HG02678 (cell line): ENCODE results near the gene HS2ST1.
"Not testable (repeated sequence)": the region's sequence is repeated elsewhere in the genome, so short reads cannot be mapped to it uniquely, and the experiment has no call there.

ENCODE experiments used
- ATAC-seq: cut with Tn5 transposase; IDR thresholded peaks from one replicate; pipeline ENCODE4 v1.9.1; 2021; ENCODE audit warnings: mild to moderate bottlenecking, moderate library complexity; ENCODE audit not compliant: unreplicated experiment

Gene HS2ST1

DNA sequence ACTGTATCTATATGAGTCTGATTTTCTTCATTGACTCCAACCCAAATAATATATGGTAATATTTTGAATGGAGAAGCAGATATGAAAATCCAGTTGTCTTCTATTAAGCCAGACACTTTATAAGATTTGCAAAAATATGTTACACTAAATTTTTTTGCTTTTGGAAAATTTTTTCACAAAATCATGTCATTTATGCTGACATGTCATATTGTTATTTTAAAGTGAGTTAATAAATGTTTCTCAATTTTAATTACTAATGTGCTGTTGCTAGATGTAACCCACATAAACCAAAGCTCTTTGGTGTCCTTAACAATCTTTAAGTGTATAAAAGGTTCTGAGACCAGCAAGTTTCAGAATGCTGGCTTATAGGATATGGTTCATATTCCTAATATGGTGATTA lies 142.5 kb downstream of the HS2ST1 start:
- ATAC-seq: no peak

DNA sequence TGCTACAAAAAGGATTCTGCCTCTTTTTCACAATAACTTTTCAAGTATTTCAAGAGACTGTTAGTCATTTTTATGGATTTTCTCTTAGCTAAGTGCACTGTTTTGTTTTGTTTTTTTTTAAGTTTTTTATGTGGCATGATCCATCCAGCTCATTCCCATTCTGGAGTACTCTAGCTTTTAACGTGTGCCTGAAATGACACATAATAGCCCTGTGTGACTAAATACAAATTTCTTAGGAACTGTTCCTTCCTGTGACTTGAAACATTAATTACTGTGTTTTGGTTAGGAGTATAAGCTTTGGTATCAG lies 143.9 kb downstream of the HS2ST1 start:
- no peak for ATAC-seq

DNA sequence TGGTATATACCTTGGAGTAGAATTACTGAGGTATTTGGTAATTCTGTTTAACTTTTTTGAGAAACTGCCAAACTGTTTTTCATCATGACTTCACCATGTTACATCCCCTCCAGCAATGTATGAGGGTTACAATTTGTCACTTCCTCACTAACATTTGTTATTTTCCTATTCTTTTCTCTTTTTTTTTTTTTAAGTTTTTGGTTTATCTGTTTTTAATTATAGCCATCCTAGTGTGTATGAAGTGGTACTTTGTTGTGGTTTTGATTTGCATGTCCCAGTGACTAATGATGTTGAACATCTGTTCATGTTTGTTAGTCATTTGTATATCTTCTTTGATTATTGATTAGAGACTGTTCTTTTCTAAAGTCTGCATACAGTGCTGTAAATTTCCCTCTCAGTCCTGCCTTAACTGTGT lies 147.3 kb downstream of the HS2ST1 start:
- ATAC-seq: peak; percentile 54

- ATAC-seq: no peak
These were observed 148.3 kb downstream of the HS2ST1 start for GRCh38 chr1:87062687-87063086.

- no peak for ATAC-seq
These were observed 149.9 kb downstream of the HS2ST1 start for GRCh38 chr1:87064309-87064708.

DNA sequence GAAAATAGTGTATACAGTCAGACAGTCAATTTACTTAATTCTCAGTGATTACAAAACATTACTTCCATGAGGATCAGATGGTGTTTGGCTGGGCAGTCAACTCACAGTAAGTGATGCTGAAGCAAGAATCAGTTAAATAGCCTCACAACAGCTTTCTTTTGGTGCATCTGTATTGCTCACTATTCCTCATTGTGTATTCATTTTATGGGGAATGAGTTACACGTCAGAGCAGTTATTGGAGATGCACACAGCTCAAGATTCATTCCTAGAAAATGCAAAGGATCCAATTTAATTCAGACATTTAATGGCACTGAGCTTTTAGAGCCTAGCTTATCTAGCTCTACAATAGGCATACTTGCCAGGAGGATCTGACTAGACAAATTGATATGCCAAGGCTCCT lies 150.6 kb downstream of the HS2ST1 start:
- ATAC-seq: no peak

- ATAC-seq: not testable (repeated sequence)
These were observed 152.3 kb downstream of the HS2ST1 start for GRCh38 chr1:87066708-87067107.

GRCh38 chr1:87072411-87072810 lies 158.0 kb downstream of the HS2ST1 start:
- no peak for ATAC-seq

GRCh38 chr1:87072904-87073303 lies 158.5 kb downstream of the HS2ST1 start:
- ATAC-seq: no peak

DNA sequence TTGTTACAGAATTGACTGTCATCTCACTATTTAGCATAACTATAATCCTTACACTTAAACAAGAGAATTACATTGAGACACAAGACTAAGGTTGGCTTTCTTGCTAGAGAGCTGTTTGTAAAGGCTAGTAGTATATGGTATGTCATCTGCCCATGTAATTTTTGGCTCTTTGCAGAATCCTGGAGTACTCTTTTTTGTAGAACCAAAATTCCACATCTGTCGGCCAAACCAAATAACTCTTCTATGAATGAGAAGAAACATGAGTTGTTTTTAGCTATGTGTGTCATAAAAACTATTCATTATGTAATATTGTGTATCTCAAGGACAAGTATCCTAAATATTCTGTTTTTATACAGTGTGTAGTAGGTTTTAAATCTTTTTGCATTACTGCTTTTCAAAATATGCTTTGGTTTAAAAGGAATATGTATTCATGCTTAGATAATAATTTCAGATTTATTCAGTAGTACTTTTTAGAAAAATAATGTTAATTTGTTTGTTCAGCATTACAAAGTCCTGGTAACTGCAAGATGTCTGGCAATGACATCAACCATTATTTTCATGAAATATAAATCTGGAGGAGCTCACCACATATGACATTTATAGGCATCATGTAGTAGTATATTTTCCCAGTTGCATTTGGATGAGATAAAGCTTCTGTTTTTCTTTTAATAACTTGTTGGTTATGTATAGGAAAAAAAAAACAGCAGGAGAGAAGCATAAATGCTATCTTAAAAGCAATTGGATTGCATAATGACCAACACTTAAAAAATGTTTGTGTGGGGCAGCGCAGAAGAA lies 159.8 kb downstream of the HS2ST1 start:
- no peak for ATAC-seq

DNA sequence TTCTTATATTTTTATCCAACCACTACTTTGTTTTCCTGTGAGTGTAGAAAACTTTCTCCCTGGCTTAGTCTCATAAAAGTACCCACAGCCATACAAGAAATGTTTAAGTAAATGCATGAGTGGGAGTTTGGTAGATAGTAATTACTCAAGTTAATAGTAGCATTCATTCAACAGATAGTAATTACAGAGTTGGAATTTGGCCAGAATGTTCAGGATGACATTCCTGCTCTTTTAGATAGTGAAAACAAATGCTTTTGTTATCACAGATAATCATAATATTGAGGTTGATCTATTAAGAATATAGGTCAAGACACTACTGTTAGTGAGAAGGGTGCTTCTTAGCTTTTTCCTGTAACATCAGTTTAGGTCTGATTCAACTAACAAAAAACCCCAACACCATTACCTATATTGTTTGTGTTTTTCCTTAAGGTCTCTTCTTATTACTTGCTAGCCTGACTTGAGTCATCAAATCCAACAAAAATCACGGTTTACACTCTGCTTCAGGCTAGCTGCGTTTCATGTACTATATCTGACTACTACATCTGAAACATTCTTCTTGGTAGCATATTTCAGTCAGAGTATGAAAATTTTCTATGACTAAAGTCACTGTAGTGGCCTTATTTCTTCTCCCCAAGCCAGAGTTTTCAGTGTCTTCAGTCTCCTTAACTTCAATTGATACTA lies 163.7 kb downstream of the HS2ST1 start:
- ATAC-seq: no peak

- no peak for ATAC-seq
These were observed 169.9 kb downstream of the HS2ST1 start for GRCh38 chr1:87084244-87084836.

- ATAC-seq: no peak
These were observed 171.7 kb downstream of the HS2ST1 start for GRCh38 chr1:87086120-87086519.

GRCh38 chr1:87089070-87089736 lies 174.8 kb downstream of the HS2ST1 start:
- ATAC-seq: no peak

GRCh38 chr1:87089823-87090222 lies 175.4 kb downstream of the HS2ST1 start:
- no peak for ATAC-seq

DNA sequence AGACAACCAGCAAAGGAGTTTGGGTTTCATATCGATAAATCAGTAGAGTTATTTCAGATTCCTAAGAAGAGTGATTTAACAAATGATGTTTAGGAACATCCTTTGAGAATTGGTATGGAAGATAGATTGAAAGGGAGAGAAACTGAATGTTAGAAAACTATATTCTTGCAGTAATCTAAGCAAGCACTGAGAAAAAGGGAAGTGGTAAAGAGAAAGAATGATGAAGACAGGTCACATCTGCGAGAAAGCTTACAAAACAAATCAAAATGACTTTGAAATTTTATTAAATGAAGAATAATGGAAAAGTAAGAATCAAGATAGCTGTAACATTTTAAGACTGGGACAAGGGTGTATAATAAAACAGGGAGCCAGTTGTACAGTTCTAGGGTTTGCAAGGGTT lies 177.0 kb downstream of the HS2ST1 start:
- no peak for ATAC-seq

GRCh38 chr1:87092846-87093245 lies 178.4 kb downstream of the HS2ST1 start:
- ATAC-seq: no peak

GRCh38 chr1:87093286-87093685 lies 178.9 kb downstream of the HS2ST1 start:
- no peak for ATAC-seq

- ATAC-seq: no peak
These were observed 179.8 kb downstream of the HS2ST1 start for GRCh38 chr1:87094238-87094637.

- ATAC-seq: no peak
These were observed 185.8 kb downstream of the HS2ST1 start for GRCh38 chr1:87100271-87100670.

- no peak for ATAC-seq
These were observed 188.6 kb downstream of the HS2ST1 start for GRCh38 chr1:87103074-87103473.

DNA sequence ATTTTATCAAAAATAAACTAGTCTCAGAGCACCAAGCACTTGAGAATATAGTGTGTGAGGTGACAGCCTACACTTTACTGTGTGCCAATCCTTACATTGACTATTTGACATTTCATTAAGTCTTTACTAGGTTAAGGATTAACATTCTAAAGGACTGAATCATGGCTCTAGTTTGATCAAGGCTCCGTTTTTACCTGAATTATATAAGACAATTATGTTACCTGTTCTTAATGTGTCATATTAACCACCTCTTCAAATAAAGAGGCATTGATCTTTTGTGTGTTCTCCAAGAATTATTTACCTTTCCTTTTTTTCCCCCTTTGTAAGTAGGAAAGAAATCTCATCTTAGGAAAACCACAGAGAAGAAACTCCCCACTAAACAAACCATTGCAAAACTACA lies 189.7 kb downstream of the HS2ST1 start:
- no peak for ATAC-seq
